ENCODE measurements around the gene PDS5B.

- TF ChIP-seq POLR2A (IDR thresholded peaks at IDR 0.05): no peak
- no peak for TF ChIP-seq CTCF (IDR thresholded peaks at IDR 0.05)
- peak in 1 of 2 donors; percentile 64 for TF ChIP-seq POLR2AphosphoS5 (IDR thresholded peaks at IDR 0.05; ENCODE audit: insufficient read depth in 1 of 2, low read depth in 1 of 2)
These were observed 959 bp downstream of the PDS5B start for GRCh38 chr13:32587011-32587810.
